ENCODE measurements around the gene PRPF8.

Gene PRPF8

GRCh38 chr17:1684378-1685189 lies at the start of gene PRPF8:
Gene PRPF8, minus strand, starts transcription at chr17:1684867. Its CDS starts 296 bp downstream, at chr17:1684571.
- Mint-ChIP-seq H3K9me3 (no peaks in the 10 kb centered on the region), H3K4me3 (peak within 1 kb of the TSS; percentile 98), H3K36me3 (ENCODE audit: low read depth) (peaks cover 47% of the 10 kb centered on the region), H3K27ac (peak within 1 kb of the TSS; percentile 99), H3K27me3 (no peaks in the 10 kb centered on the region), H3K4me1 (ENCODE audit: low read depth) (peaks cover 49% of the 10 kb centered on the region)

GRCh38 chr17:1733759-1734158 lies 49.1 kb upstream of the PRPF8 start:
- peaks cover 14% of the 10 kb centered on the region for H3K4me1 Mint-ChIP-seq (ENCODE audit: low read depth)
- no peak overlapping the region for H3K27ac Mint-ChIP-seq
- H3K9me3 Mint-ChIP-seq = no peaks in the 10 kb centered on the region
- no peaks in the 10 kb centered on the region for H3K27me3 Mint-ChIP-seq
- H3K36me3 Mint-ChIP-seq (ENCODE audit: low read depth) = peaks cover 14% of the 10 kb centered on the region
- H3K4me3 Mint-ChIP-seq = no peak overlapping the region

DNA sequence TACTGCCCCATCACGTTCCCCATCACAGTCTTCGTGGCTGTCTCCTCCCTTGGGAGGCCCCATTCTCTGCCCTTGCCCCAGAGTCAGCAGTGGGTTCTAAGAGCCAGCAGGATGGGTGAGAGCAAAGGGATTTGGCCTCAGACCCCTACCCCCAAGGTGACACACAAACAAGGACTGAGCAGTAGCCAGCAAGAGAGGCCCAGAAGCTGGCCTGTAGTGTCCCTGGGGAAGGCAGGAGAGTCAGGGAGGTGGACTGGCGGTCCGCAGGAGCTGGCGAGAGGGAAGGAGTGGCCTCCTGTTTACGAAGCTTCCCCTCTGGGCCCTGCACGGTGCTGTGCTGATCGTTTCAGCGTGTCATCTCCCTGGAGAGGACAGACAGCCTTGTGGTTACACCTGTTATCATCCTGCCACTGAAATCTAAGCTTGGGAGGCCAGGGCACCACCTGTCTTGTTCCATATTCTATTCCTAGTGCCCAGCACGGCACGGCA lies 48.2 kb upstream of the PRPF8 start:
- peaks cover 20% of the 10 kb centered on the region for H3K36me3 Mint-ChIP-seq (ENCODE audit: low read depth)
- H3K9me3 Mint-ChIP-seq = no peaks in the 10 kb centered on the region
- H3K27me3 Mint-ChIP-seq = no peaks in the 10 kb centered on the region
- H3K27ac Mint-ChIP-seq = no peak overlapping the region
- H3K4me1 Mint-ChIP-seq (ENCODE audit: low read depth) = peaks cover 20% of the 10 kb centered on the region
- H3K4me3 Mint-ChIP-seq = no peak overlapping the region

- Mint-ChIP-seq H3K9me3 (no peaks in the 10 kb centered on the region), H3K27me3 (no peaks in the 10 kb centered on the region), H3K36me3 (ENCODE audit: low read depth) (peaks cover 16% of the 10 kb centered on the region), H3K27ac (no peak overlapping the region), H3K4me1 (ENCODE audit: low read depth) (peaks cover 20% of the 10 kb centered on the region), H3K4me3 (no peak overlapping the region)
These were observed 47.7 kb upstream of the PRPF8 start for GRCh38 chr17:1732241-1732832.

- Mint-ChIP-seq H3K36me3 (ENCODE audit: low read depth) (peaks cover 10% of the 10 kb centered on the region), H3K4me1 (ENCODE audit: low read depth) (peaks cover 12% of the 10 kb centered on the region), H3K9me3 (no peaks in the 10 kb centered on the region), H3K27ac (no peak overlapping the region), H3K4me3 (no peak overlapping the region), H3K27me3 (no peaks in the 10 kb centered on the region)
These were observed 46.5 kb upstream of the PRPF8 start for GRCh38 chr17:1731194-1731506.

- Mint-ChIP-seq H3K36me3 (ENCODE audit: low read depth) (peaks cover 10% of the 10 kb centered on the region), H3K4me1 (ENCODE audit: low read depth) (peaks cover 15% of the 10 kb centered on the region), H3K4me3 (no peak overlapping the region), H3K27me3 (no peaks in the 10 kb centered on the region), H3K9me3 (no peaks in the 10 kb centered on the region), H3K27ac (no peak overlapping the region)
These were observed 45.9 kb upstream of the PRPF8 start for GRCh38 chr17:1730326-1731193.

GRCh38 chr17:1729966-1730325 lies 45.3 kb upstream of the PRPF8 start:
- no peaks in the 10 kb centered on the region for H3K27me3 Mint-ChIP-seq

DNA sequence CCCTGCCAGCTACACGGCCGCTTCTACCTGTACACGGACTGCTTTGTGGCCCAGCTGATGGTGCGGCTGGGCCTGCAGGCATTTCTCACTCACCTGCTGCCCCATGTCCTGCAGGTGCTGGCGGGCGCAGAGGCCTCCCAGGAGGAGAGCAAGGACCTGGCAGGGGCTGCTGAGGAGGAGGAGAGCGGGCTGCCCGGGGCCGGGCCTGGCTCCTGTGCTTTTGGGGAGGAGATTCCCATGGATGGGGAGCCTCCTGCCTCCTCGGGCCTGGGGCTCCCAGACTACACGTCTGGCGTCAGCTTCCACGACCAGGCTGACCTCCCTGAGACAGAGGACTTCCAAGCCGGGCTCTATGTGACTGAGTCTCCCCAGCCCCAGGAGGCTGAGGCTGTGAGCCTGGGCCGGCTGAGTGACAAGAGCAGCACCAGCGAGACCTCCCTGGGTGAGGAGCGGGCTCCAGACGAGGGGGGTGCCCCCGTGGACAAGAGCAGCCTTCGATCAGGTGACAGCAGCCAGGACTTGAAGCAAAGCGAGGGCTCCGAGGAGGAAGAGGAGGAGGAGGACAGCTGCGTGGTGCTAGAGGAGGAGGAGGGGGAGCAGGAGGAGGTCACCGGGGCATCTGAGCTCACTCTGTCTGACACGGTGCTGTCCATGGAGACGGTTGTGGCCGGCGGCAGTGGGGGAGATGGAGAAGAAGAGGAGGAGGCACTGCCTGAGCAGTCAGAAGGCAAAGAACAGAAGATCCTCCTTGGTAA lies 43.4 kb upstream of the PRPF8 start:
- Mint-ChIP-seq H3K9me3 (no peaks in the 10 kb centered on the region), H3K36me3 (ENCODE audit: low read depth) (peaks cover 6% of the 10 kb centered on the region), H3K4me1 (ENCODE audit: low read depth) (peaks cover 31% of the 10 kb centered on the region), H3K4me3 (no peak overlapping the region), H3K27me3 (no peaks in the 10 kb centered on the region), H3K27ac (no peak overlapping the region)

More at GRCh38 chr17:1729966-1730325, 45.3 kb upstream of the PRPF8 start:
- Mint-ChIP-seq H3K27ac (no peak overlapping the region), H3K36me3 (ENCODE audit: low read depth) (peaks cover 10% of the 10 kb centered on the region), H3K9me3 (no peaks in the 10 kb centered on the region), H3K4me3 (no peak overlapping the region), H3K4me1 (ENCODE audit: low read depth) (peaks cover 19% of the 10 kb centered on the region)

- Mint-ChIP-seq H3K27me3 (no peaks in the 10 kb centered on the region), H3K27ac (no peak overlapping the region), H3K4me3 (no peak overlapping the region), H3K36me3 (ENCODE audit: low read depth) (peaks cover 6% of the 10 kb centered on the region), H3K4me1 (ENCODE audit: low read depth) (peaks cover 34% of the 10 kb centered on the region), H3K9me3 (no peaks in the 10 kb centered on the region)
These were observed 42.7 kb upstream of the PRPF8 start for GRCh38 chr17:1727258-1727789.

DNA sequence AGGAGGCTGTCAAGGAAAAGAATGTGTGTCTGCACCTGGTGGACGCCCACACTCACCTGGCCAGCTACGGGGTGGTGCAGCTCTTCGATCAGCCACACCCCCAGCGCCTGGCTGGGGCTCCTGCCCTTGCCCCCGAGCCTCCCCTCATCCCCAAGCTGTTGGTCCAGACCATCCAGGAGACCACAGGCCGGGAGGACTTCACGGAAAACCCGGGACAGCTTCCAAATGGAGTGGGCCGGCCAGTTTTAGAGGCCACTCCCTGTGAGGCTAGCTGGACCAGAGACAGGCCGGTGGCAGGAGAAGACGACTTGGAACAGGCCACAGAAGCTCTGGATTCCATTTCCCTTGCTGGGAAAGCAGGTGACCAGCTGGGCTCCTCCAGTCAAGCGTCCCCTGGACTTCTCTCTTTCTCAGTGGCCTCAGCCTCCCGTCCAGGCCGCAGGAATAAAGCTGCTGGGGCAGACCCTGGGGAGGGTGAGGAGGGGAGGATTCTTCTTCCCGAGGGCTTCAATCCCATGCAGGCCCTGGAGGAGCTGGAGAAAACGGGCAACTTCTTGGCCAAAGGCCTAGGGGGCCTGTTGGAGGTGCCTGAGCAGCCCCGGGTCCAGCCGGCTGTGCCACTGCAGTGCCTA lies 42.1 kb upstream of the PRPF8 start:
- Mint-ChIP-seq H3K27me3 (no peaks in the 10 kb centered on the region), H3K4me3 (no peak overlapping the region), H3K27ac (no peak overlapping the region), H3K4me1 (ENCODE audit: low read depth) (peaks cover 34% of the 10 kb centered on the region), H3K9me3 (no peaks in the 10 kb centered on the region), H3K36me3 (ENCODE audit: low read depth) (peaks cover 6% of the 10 kb centered on the region)

GRCh38 chr17:1725642-1726511 lies 41.2 kb upstream of the PRPF8 start:
- Mint-ChIP-seq H3K4me1 (ENCODE audit: low read depth) (peaks cover 36% of the 10 kb centered on the region), H3K27me3 (no peaks in the 10 kb centered on the region), H3K4me3 (peak overlapping the region; percentile 79), H3K36me3 (ENCODE audit: low read depth) (peaks cover 6% of the 10 kb centered on the region), H3K9me3 (no peaks in the 10 kb centered on the region), H3K27ac (peak overlapping the region; percentile 67)

DNA sequence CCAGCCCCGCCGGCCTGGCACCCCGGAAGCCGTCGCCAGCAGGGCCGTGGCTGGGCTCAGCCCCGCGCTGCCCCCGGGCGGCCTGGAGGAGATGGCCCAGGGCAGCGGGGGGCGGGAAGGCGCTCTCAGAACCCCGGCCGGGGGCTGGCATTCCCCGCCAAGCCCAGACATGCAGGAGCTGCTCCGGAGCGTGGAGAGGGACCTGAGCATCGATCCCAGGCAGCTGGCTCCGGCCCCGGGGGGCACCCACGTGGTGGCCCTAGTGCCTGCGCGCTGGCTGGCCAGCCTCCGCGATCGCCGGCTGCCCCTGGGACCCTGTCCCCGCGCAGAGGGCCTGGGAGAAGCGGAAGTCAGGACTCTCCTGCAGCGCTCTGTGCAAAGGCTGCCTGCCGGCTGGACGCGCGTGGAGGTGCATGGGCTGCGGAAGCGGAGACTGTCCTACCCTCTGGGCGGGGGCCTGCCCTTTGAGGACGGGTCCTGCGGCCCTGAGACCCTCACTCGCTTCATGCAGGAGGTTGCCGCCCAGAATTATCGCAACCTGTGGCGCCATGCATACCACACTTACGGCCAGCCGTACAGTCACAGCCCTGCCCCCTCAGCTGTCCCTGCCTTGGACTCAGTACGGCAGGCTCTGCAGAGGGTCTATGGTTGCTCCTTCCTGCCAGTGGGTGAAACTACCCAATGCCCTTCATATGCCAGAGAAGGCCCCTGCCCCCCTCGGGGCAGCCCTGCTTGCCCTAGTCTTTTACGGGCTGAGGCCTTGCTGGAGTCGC lies 40.4 kb upstream of the PRPF8 start:
- no peaks in the 10 kb centered on the region for H3K27me3 Mint-ChIP-seq
- H3K9me3 Mint-ChIP-seq = no peaks in the 10 kb centered on the region
- H3K27ac Mint-ChIP-seq = peak overlapping the region; percentile 67
- H3K36me3 Mint-ChIP-seq (ENCODE audit: low read depth) = peaks cover 6% of the 10 kb centered on the region
- H3K4me1 Mint-ChIP-seq (ENCODE audit: low read depth) = peaks cover 39% of the 10 kb centered on the region
- peak overlapping the region; percentile 79 for H3K4me3 Mint-ChIP-seq
